HepG2 (cell line): Measurements from ENCODE around the gene TMEM39A. TPM values are rescaled to one million over a fixed set of nuclear protein-coding genes. Genes with fewer than 3 reads are reported as not detected.

Experiments
- ATAC-seq: fragments of 200-7000 bp; cut with Tn5 transposase; 3 replicates; pipeline ENCODE4 v1.9.1; 2020; ENCODE audit warnings: mild to moderate bottlenecking, moderate library complexity
- BruUV-seq: library from RNA; stranded (reverse); fragments of 400-500 nt; replicated peaks from 2 replicates; lab custom pipeline; 2021; lab: Mats Ljungman, UMichigan
- CTCF ChIA-PET: fragments of 300-600 bp; formaldehyde crosslinking; extraction: SDS; loops from one replicate; lab custom pipeline; 2021; ENCODE audit warnings: low total read pairs, inconsistent platforms, low intra/inter-chr PET ratio; lab: Yijun Ruan, JAX
- POLR2A ChIA-PET: fragments of 350-600 bp; sonication (Branson Sonifier 250); formaldehyde crosslinking; loops from one replicate; lab custom pipeline; 2020; ENCODE audit warnings: antibody characterized with exemption, inconsistent platforms; lab: Yijun Ruan, JAX
- DNase-seq: peaks from one replicate; pipeline ENCODE4 v3.0.0-alpha.2; 2015; ENCODE audit warnings: low spot score
- FAIRE-seq: peaks from 3 replicates; lab custom pipeline; 2011; peaks lifted over from hg19 to GRCh38; lab: Jason Lieb, UNC
- H2AFZ ChIP-seq: one replicate; pipeline ENCODE4 v1.6.1; 2011; ENCODE audit warnings: low read length, inconsistent platforms
- H3K27ac ChIP-seq: fragments of 300-600 bp; 3 replicates; pipeline ENCODE4 v1.8.0; 2011; ENCODE audit warnings: mixed run types, mild to moderate bottlenecking, mixed read lengths, low read length, inconsistent platforms; ENCODE audit not compliant: insufficient read depth; ENCODE audit errors: extremely low read length
- H3K27me3 ChIP-seq, 2 experiments: fragments of 200-600 bp in 1 of 2; 2 replicates in 1 of 2; 3 replicates in 1 of 2; pipeline versions ENCODE4 v1.6.0 to v1.8.0; 2011; ENCODE audit warnings: low read length in 2 of 2, mild to moderate bottlenecking in 2 of 2, moderate library complexity in 2 of 2, inconsistent platforms in 1 of 2; ENCODE audit not compliant: insufficient read depth in 2 of 2, control insufficient read depth in 1 of 2
- H3K36me3 ChIP-seq, 2 experiments: fragments of 200-600 bp in 1 of 2; replicated peaks in 1 of 2; 2 replicates in 1 of 2; 3 replicates in 1 of 2; pipeline versions ENCODE4 v1.5.1 to v1.8.0; 2011; ENCODE audit warnings: low read length in 2 of 2, inconsistent platforms in 1 of 2; ENCODE audit not compliant: insufficient read depth in 2 of 2, control insufficient read depth in 1 of 2
- H3K4me1 ChIP-seq: 2 replicates; pipeline ENCODE4 v1.5.1; 2012; ENCODE audit warnings: low read length, inconsistent platforms; ENCODE audit not compliant: insufficient read depth
- H3K4me2 ChIP-seq: 2 replicates; pipeline ENCODE4 v1.6.0; 2011; ENCODE audit warnings: low read depth, low read length, inconsistent platforms
- H3K4me3 ChIP-seq, 3 experiments: fragments of 200-600 bp in 1 of 3; sonication (generic), shearing (Covaris generic) in 1 of 3; replicated peaks in 1 of 3; 2 replicates each; pipeline ENCODE4 v1.5.1; 2011 to 2016; ENCODE audit warnings: low read length in 3 of 3, inconsistent platforms in 2 of 3, low read depth in 2 of 3, mild to moderate bottlenecking in 2 of 3, control low read depth in 1 of 3, mixed read lengths in 1 of 3; ENCODE audit not compliant: insufficient read depth in 1 of 3
- H3K79me2 ChIP-seq: one replicate; pipeline ENCODE4 v1.6.1; 2011; ENCODE audit warnings: low read length, inconsistent platforms; ENCODE audit not compliant: insufficient read depth
- H3K9ac ChIP-seq: 2 replicates; pipeline ENCODE4 v1.6.0; 2011; ENCODE audit warnings: mild to moderate bottlenecking, low read depth, low read length, inconsistent platforms; ENCODE audit not compliant: insufficient read depth
- H3K9me3 ChIP-seq: 2 replicates; pipeline ENCODE4 v1.5.1; 2012; ENCODE audit warnings: mild to moderate bottlenecking, low read length
- H4K20me1 ChIP-seq: 2 replicates; pipeline ENCODE4 v1.6.0; 2011; ENCODE audit warnings: inconsistent platforms, mild to moderate bottlenecking, low read length, moderate library complexity; ENCODE audit not compliant: insufficient read depth
- CBX5 ChIP-seq: sonication (generic); formaldehyde crosslinking; IDR thresholded peaks from 2 replicates; pipeline ENCODE4 v1.4.0; 2020; ENCODE audit warnings: missing genetic modification reagents, borderline replicate concordance
- KDM5B ChIP-seq: sonication (generic); formaldehyde crosslinking; IDR thresholded peaks from 2 replicates; pipeline ENCODE4 v1.4.0; 2020; ENCODE audit warnings: missing genetic modification reagents, mild to moderate bottlenecking, borderline replicate concordance
- MYC ChIP-seq: sonication (generic); formaldehyde crosslinking; IDR thresholded peaks from 2 replicates; pipeline ENCODE4 v1.9.0; 2021; ENCODE audit warnings: missing genetic modification reagents, borderline replicate concordance
- PHF5A ChIP-seq: IDR thresholded peaks from one replicate; pipeline ENCODE4 v1.6.1; 2018; ENCODE audit warnings: low read depth, missing genetic modification reagents; ENCODE audit not compliant: unreplicated experiment
- POLR2G ChIP-seq: fragments of 200-400 bp; formaldehyde crosslinking; IDR thresholded peaks from 2 replicates; pipeline ENCODE4 v1.6.1; 2018; ENCODE audit warnings: mild to moderate bottlenecking, low read depth, low read length, moderate library complexity
- SP140L ChIP-seq: sonication (generic); formaldehyde crosslinking; IDR thresholded peaks from 2 replicates; pipeline ENCODE4 v1.4.0; 2020; ENCODE audit warnings: missing genetic modification reagents, borderline replicate concordance
- ZNF136 ChIP-seq: sonication (generic); formaldehyde crosslinking; IDR thresholded peaks from 2 replicates; pipeline ENCODE4 v1.8.1; 2022; ENCODE audit warnings: low read depth, mild to moderate bottlenecking, moderate library complexity, missing genetic modification reagents
- ZNF317 ChIP-seq: sonication (generic); formaldehyde crosslinking; IDR thresholded peaks from 2 replicates; pipeline ENCODE4 v1.5.0; 2020; ENCODE audit warnings: mild to moderate bottlenecking, missing genetic modification reagents
- ZNF337 ChIP-seq: sonication (generic); formaldehyde crosslinking; IDR thresholded peaks from 2 replicates; pipeline ENCODE4 v1.5.1; 2020; ENCODE audit warnings: missing genetic modification reagents, low read depth, mild to moderate bottlenecking, borderline replicate concordance
- ZNF549 ChIP-seq: sonication (generic); formaldehyde crosslinking; IDR thresholded peaks from 2 replicates; pipeline ENCODE4 v1.5.0; 2020; ENCODE audit warnings: missing genetic modification reagents
- ZZZ3 ChIP-seq: sonication (generic); formaldehyde crosslinking; IDR thresholded peaks from 2 replicates; pipeline ENCODE4 v1.4.0; 2020; ENCODE audit warnings: missing genetic modification reagents, mild to moderate bottlenecking, borderline replicate concordance
- WGBS: methylation state at CpG from one replicate; pipeline ENCODE4 v1.1.6; 2017; ENCODE audit warnings: low lambda C conversion rate; 5-methylcytosine and 5-hydroxymethylcytosine counted together
- in situ Hi-C: cut with HindIII; loops from 2 replicates; pipeline ENCODE4 v1.10.0; 2017; ENCODE audit warnings: low pct_unique_long_range_greater_than_20kb; ENCODE audit not compliant: extremely low pct_ligation_motif_present
- intact Hi-C: fragments of 100-400 bp; cut with micrococcal nuclease; formaldehyde crosslinking; loops from one replicate; pipeline ENCODE4 v1.10.0; 2022; ENCODE audit not compliant: unreplicated experiment
- polyA plus RNA-seq, 8 experiments: library from polyadenylated mRNA; depleted of rRNA in 3 of 8; stranded (reverse) in 7 of 8; unstranded in 1 of 8; fragments of >200 nt; fragmentation: Illumina TruSeq in 4 of 8; extraction: Trizol in 4 of 8; gene quantifications; 2 replicates each; pipeline versions ENCODE4 v1.2.1 to v1.2.3, GENCODE V29; 2011 to 2016; ENCODE audit warnings: low read depth in 4 of 8, missing spikeins in 1 of 8, mixed read lengths in 1 of 8; ENCODE audit not compliant: insufficient read depth in 1 of 8
- total RNA-seq, 5 experiments: library from RNA; depleted of rRNA; stranded (reverse); fragments of >200 nt; fragmentation: Illumina TruSeq; extraction: Trizol; gene quantifications; 2 replicates each; pipeline ENCODE4 v1.2.3, GENCODE V29; 2016; ENCODE audit warnings: low read depth in 1 of 5
- TF ChIP-seq, protein P1 (sequence below): IDR thresholded peaks from 2 replicates; pipeline ENCODE4 v1.6.1; 2016; ENCODE audit warnings: missing compliant biosample characterization, missing genetic modification reagents, borderline replicate concordance
- TF ChIP-seq, protein P2 (sequence below): IDR thresholded peaks from 2 replicates; pipeline ENCODE4 v1.6.1; 2016; ENCODE audit warnings: missing biosample characterization, missing genetic modification reagents, low read depth

The TMEM39A gene
- total and polyA plus RNA-seq, 2 of the 13 experiments (the other 11 are each of a cell fraction or from before 2014, with no cell fraction given), result 55.8 to 64.9 TPM

DNA sequence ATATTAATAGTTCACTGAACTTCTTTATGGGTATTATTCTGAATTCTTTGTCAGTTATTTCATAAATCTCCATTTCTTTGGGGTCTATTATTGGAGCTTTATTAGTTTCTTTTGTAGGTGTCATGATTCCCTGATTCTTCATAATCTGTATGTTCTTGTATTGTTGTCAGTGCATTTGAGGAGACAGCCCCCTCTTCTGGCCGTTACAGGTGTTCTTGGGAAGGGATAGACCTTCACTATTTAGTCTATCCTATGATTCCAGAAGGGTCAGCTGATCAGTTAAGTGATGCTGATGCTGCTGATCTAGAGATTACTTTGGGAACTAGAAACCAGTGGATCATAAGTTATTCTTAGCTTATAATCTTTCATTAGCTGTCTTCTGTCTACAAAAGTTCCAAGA is 34.9 kb downstream of the TMEM39A start (continued):
- TF ChIP-seq PHF5A (CRISPR knock-in tag) (no peak), ZNF549 (no peak), KDM5B (CRISPR knock-in tag) (no peak), MYC (CRISPR knock-in tag) (no peak), ZNF337 (no peak), ZZZ3 (CRISPR knock-in tag) (no peak), SP140L (CRISPR knock-in tag) (no peak)
- TF ChIP-seq, protein P1, sequence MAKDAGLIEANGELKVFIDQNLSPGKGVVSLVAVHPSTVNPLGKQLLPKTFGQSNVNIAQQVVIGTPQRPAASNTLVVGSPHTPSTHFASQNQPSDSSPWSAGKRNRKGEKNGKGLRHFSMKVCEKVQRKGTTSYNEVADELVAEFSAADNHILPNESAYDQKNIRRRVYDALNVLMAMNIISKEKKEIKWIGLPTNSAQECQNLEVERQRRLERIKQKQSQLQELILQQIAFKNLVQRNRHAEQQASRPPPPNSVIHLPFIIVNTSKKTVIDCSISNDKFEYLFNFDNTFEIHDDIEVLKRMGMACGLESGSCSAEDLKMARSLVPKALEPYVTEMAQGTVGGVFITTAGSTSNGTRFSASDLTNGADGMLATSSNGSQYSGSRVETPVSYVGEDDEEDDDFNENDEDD (CRISPR knock-in tag), result no peak
- TF ChIP-seq, protein P2, sequence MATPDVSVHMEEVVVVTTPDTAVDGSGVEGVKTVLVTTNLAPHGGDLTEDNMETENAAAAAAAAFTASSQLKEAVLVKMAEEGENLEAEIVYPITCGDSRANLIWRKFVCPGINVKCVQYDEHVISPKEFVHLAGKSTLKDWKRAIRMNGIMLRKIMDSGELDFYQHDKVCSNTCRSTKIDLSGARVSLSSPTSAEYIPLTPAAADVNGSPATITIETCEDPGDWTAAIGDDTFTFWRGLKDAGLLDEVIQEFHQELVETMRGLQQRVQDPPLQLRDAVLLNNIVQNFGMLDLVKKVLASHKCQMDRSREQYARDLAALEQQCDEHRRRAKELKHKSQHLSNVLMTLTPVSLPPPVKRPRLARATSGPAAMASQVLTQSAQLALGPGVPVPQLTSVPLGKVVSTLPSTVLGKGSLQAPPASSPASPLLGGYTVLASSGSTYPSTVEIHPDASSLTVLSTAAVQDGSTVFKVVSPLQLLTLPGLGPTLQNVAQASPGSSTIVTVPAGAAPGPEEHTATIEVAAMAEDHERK, result no peak

DNA sequence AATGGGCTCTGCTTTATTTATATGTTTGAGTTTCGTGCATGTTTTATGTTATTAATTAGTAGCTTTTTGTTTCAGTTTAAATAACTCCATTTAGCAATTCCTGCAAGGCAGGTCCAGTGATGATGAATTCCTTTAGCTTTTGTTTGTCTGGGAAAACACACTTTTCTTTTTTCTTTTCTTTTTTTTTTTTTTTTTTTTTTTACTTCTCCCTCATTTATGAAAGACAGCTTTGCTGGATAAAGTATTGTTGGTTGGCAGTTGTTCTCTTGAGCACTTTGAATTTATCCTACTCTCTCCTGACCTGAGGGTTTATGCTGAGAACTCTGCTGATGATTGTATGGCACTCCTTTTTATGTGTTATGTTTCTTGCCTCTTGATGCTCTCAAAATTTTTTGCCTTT is 35.7 kb downstream of the TMEM39A start:
- intact Hi-C loops, result no loop called here
- H3K4me1 ChIP-seq, result no peaks in the 10 kb centered on the region
- DNase-seq (no peak), FAIRE-seq (no peak), ATAC-seq (no peak)
- in situ Hi-C loops, result no loop called here
- POLR2A ChIA-PET, result no interaction called here
- CTCF ChIA-PET, result no interaction called here
- no TSS peak for BruUV-seq
- no peak for TF ChIP-seq ZNF317 (CRISPR knock-in tag)
- peak; percentile 99; the same call in 1 of the 2 replicates for TF ChIP-seq ZNF337
- TF ChIP-seq POLR2G, result peak; percentile 35; the same call in 1 of the 2 replicates
- TF ChIP-seq ZNF136, result peak; percentile 96
- TF ChIP-seq CBX5, result no peak
- H4K20me1 ChIP-seq, result no peaks in the 10 kb centered on the region
- no peak overlapping the region for H3K27ac ChIP-seq
- no peak overlapping the region for H2AFZ ChIP-seq
- no peaks in the 10 kb centered on the region for H3K79me2 ChIP-seq
- H3K36me3 ChIP-seq, result peaks cover 6 to 21% of the 10 kb centered on the region in 2 experiments; a peak in 4 of 5 replicates
- WGBS, result 98% methylated on average over 1 of the region's 1 CpG
- H3K9ac ChIP-seq, result no peak overlapping the region
- no peaks in the 10 kb centered on the region for H3K27me3 ChIP-seq
- no peak overlapping the region for H3K4me2 ChIP-seq
- no peak overlapping the region for H3K4me3 ChIP-seq
- H3K9me3 ChIP-seq, result peaks cover 43% of the 10 kb centered on the region
